HCT116 (cell line): ENCODE data around the gene LRRTM4. TPM values are rescaled to one million over a fixed set of nuclear protein-coding genes. Genes with fewer than 3 reads are reported as not detected.

Source experiments
- ATAC-seq: fragments of 200-7000 bp; cut with Tn5 transposase; 2 replicates; pipeline ENCODE4 v1.9.1; 2020; ENCODE audit warnings: mild to moderate bottlenecking, moderate library complexity
- BruUV-seq: library from RNA; stranded (reverse); fragments of 400-500 nt; replicated peaks from 2 replicates; lab custom pipeline; 2021; lab: Mats Ljungman, UMichigan
- CTCF ChIA-PET: fragments of 300-600 bp; sonication (Branson Sonifier 250); formaldehyde crosslinking; loops from one replicate; lab custom pipeline; 2021; ENCODE audit warnings: antibody characterized with exemption; lab: Charles Lee
- POLR2A ChIA-PET: fragments of 300-600, 350-600 bp; sonication (Branson Sonifier 250); formaldehyde crosslinking; loops from one replicate; lab custom pipeline; 2021; ENCODE audit warnings: antibody characterized with exemption; lab: Charles Lee
- RAD21 ChIA-PET, 2 experiments: fragments of 300-600 bp; sonication (Branson Sonifier 250); formaldehyde crosslinking; loops; one replicate each; lab custom pipeline; 2023; ENCODE audit warnings: low total read pairs in 2 of 2; ENCODE audit not compliant: uncharacterized antibody in 2 of 2, unreplicated experiment in 2 of 2, low non-redundant PET in 1 of 2; lab: Charles Lee
- DNase-seq: peaks from one replicate; pipeline ENCODE4 v3.0.0-alpha.2; 2010; ENCODE audit warnings: low read depth, low spot score
- H2AFZ ChIP-seq: fragments of 200-600 bp; shearing (Covaris generic), sonication (generic); 2 replicates; pipeline ENCODE4 v1.6.1; 2017; ENCODE audit warnings: low read depth, mixed run types, mixed read lengths, antibody characterized with exemption, low read length; ENCODE audit not compliant: poor library complexity, severe bottlenecking
- H3K27ac ChIP-seq: 2 replicates; pipeline ENCODE4 v1.5.1; 2012; ENCODE audit warnings: low read depth, low read length
- H3K27me3 ChIP-seq: fragments of 200-600 bp; sonication (generic); 2 replicates; pipeline ENCODE4 v1.6.1; 2016; ENCODE audit warnings: mixed run types, low read length, mixed read lengths; ENCODE audit not compliant: insufficient read depth
- H3K36me3 ChIP-seq, 2 experiments: fragments of 200-500 bp in 1 of 2; fragments of 200-600 bp in 1 of 2; sonication (Bioruptor generic) in 1 of 2; sonication (generic) in 1 of 2; 2 replicates each; pipeline versions ENCODE4 v1.5.1 to v1.6.1; 2014 to 2016; ENCODE audit warnings: low read length in 2 of 2, inconsistent platforms in 1 of 2, mixed read lengths in 1 of 2, mixed run types in 1 of 2; ENCODE audit not compliant: insufficient read depth in 2 of 2, control insufficient read depth in 1 of 2
- H3K4me1 ChIP-seq, 2 experiments: fragments of 200-600 bp in 1 of 2; sonication (generic) in 1 of 2; 2 replicates each; pipeline versions ENCODE4 v1.5.1 to v1.6.1; 2012 to 2017; ENCODE audit warnings: low read length in 2 of 2, inconsistent platforms in 1 of 2, mild to moderate bottlenecking in 1 of 2, mixed read lengths in 1 of 2, mixed run types in 1 of 2, moderate library complexity in 1 of 2; ENCODE audit not compliant: insufficient read depth in 2 of 2, control insufficient read depth in 1 of 2
- H3K4me2 ChIP-seq: fragments of 200-600 bp; sonication (generic); 2 replicates; pipeline ENCODE4 v1.6.1; 2017; ENCODE audit warnings: mixed run types, low read length, mixed read lengths
- H3K4me3 ChIP-seq, 2 experiments: fragments of 200-600 bp in 1 of 2; sonication (generic) in 1 of 2; replicated peaks in 1 of 2; 2 replicates each; pipeline ENCODE4 v1.5.1; 2011 to 2016; ENCODE audit warnings: low read length in 2 of 2, control low read depth in 1 of 2, low read depth in 1 of 2, mild to moderate bottlenecking in 1 of 2, mixed read lengths in 1 of 2, mixed run types in 1 of 2
- H3K79me2 ChIP-seq: fragments of 200-600 bp; sonication (generic); 2 replicates; pipeline ENCODE4 v1.6.1; 2017; ENCODE audit warnings: mild to moderate bottlenecking, mixed run types, low read length, moderate library complexity, mixed read lengths; ENCODE audit not compliant: insufficient read depth
- H3K9ac ChIP-seq: fragments of 200-600 bp; sonication (generic); 2 replicates; pipeline ENCODE4 v1.6.1; 2016; ENCODE audit warnings: low read length, mixed read lengths
- H3K9me2 ChIP-seq: fragments of 200-600 bp; sonication (generic), shearing (Covaris generic); 2 replicates; pipeline ENCODE4 v1.6.1; 2017; ENCODE audit warnings: mixed run types, mild to moderate bottlenecking, moderate library complexity; ENCODE audit not compliant: insufficient read depth
- H3K9me3 ChIP-seq, 2 experiments: fragments of 200-500 bp in 1 of 2; fragments of 200-600 bp in 1 of 2; sonication (Bioruptor generic) in 1 of 2; sonication (generic) in 1 of 2; 2 replicates each; pipeline ENCODE4 v1.6.1; 2014 to 2017; ENCODE audit warnings: low read length in 2 of 2, mixed read lengths in 2 of 2, inconsistent platforms in 1 of 2, low read depth in 1 of 2, mild to moderate bottlenecking in 1 of 2, mixed run types in 1 of 2, moderate library complexity in 1 of 2; ENCODE audit not compliant: control insufficient read depth in 1 of 2, insufficient read depth in 1 of 2
- H4K20me1 ChIP-seq: fragments of 200-600 bp; sonication (generic), shearing (Covaris generic); 2 replicates; pipeline ENCODE4 v1.6.1; 2017; ENCODE audit warnings: mixed run types, mild to moderate bottlenecking, moderate library complexity; ENCODE audit not compliant: insufficient read depth
- CBX3 ChIP-seq: IDR thresholded peaks from 2 replicates; pipeline ENCODE4 v1.6.1; 2012; ENCODE audit warnings: low read depth
- CEBPB ChIP-seq: IDR thresholded peaks from 2 replicates; pipeline ENCODE4 v1.6.1; 2012; ENCODE audit warnings: low read depth
- CTCF ChIP-seq, 3 experiments: fragments of 200-600 bp in 1 of 3; sonication (generic) in 1 of 3; IDR thresholded peaks in 2 of 3; conservative IDR thresholded peaks in 1 of 3; 2 replicates each; pipeline ENCODE4 v1.5.1; 2012 to 2017; ENCODE audit warnings: low read depth in 2 of 3, low read length in 2 of 3, antibody characterized with exemption in 1 of 3, borderline replicate concordance in 1 of 3, control low read depth in 1 of 3, mild to moderate bottlenecking in 1 of 3, mixed read lengths in 1 of 3, mixed run types in 1 of 3, moderate library complexity in 1 of 3; ENCODE audit not compliant: insufficient read depth in 1 of 3
- EGR1 ChIP-seq: IDR thresholded peaks from 2 replicates; pipeline ENCODE4 v1.6.1; 2012; ENCODE audit warnings: low read depth
- ELF1 ChIP-seq: IDR thresholded peaks from 2 replicates; pipeline ENCODE4 v1.6.1; 2012; ENCODE audit warnings: low read depth, borderline replicate concordance
- EZH2 ChIP-seq: fragments of 200-600 bp; sonication (generic); IDR thresholded peaks from 2 replicates; pipeline ENCODE4 v1.6.1; 2017; ENCODE audit warnings: antibody characterized with exemption, mixed run types
- EZH2phosphoT487 ChIP-seq: fragments of 200-600 bp; IDR thresholded peaks from 2 replicates; pipeline ENCODE4 v1.6.1; 2018; ENCODE audit warnings: antibody characterized with exemption, borderline replicate concordance
- FOSL1 ChIP-seq: IDR thresholded peaks from 2 replicates; pipeline ENCODE4 v1.6.1; 2012; ENCODE audit warnings: low read depth
- JUND ChIP-seq: IDR thresholded peaks from 2 replicates; pipeline ENCODE4 v1.6.1; 2012
- POLR2A ChIP-seq: IDR thresholded peaks from 2 replicates; pipeline ENCODE4 v1.7.0; 2011; ENCODE audit warnings: borderline replicate concordance; ENCODE audit not compliant: insufficient read depth, insufficient read length; ENCODE audit errors: extremely low read depth
- POLR2AphosphoS5 ChIP-seq: IDR thresholded peaks from 2 replicates; pipeline ENCODE4 v1.6.1; 2011; ENCODE audit warnings: mild to moderate bottlenecking, low read depth, low read length, moderate library complexity
- RAD21 ChIP-seq: IDR thresholded peaks from 2 replicates; pipeline ENCODE4 v1.6.1; 2012; ENCODE audit warnings: low read depth, mild to moderate bottlenecking
- SP1 ChIP-seq: IDR thresholded peaks from 2 replicates; pipeline ENCODE4 v1.6.1; 2012; ENCODE audit warnings: low read depth
- SRF ChIP-seq: IDR thresholded peaks from 2 replicates; pipeline ENCODE4 v1.6.1; 2012; ENCODE audit warnings: low read depth
- YY1 ChIP-seq: IDR thresholded peaks from 2 replicates; pipeline ENCODE4 v1.6.1; 2011; ENCODE audit warnings: low read length, low read depth, moderate library complexity, mild to moderate bottlenecking; ENCODE audit not compliant: insufficient replicate concordance; ENCODE audit errors: extremely low read depth
- ZNF274 ChIP-seq: fragments of 200-500 bp; sonication (Bioruptor generic); IDR thresholded peaks from 2 replicates; pipeline ENCODE4 v1.6.1; 2014; ENCODE audit warnings: mild to moderate bottlenecking, low read depth, low read length, inconsistent platforms
- intact Hi-C: fragments of 100-400 bp; cut with micrococcal nuclease; formaldehyde crosslinking; loops from 2 replicates; pipeline ENCODE4 v1.10.0; 2022
- total RNA-seq: library from RNA; stranded (reverse); gene quantifications from one replicate; pipeline ENCODE4 v1.2.1, GENCODE V29; 2021; ENCODE audit not compliant: unreplicated experiment
- TF ChIP-seq, protein P1 (sequence below): IDR thresholded peaks from 2 replicates; pipeline ENCODE4 v1.6.1; 2011; ENCODE audit warnings: mild to moderate bottlenecking, low read length, moderate library complexity; ENCODE audit not compliant: insufficient replicate concordance; ENCODE audit errors: extremely low read depth

Gene LRRTM4
- total RNA-seq, 1 experiment from 2014 or later, result 0.25 TPM

DNA sequence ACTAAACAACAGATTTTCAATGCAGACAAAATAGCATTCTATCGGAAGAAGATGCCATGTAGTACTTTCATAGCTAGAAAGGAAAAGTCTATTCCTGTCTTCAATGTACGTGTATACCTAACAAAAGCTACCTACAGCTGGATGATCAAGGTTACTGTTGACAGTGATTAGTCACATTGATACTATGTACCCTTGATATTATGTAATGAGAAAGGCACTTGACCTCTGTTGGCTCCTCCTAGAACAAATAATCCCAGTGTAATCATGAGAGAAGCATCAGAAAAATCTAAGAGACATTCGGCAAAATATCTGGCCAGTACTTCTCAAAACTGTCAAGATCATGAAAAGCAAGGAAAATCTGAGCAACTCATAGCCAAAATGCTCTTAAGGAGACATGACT lies 44.4 kb upstream of the LRRTM4 start:
- H3K4me3 ChIP-seq, result no peak overlapping the region
- no peak overlapping the region for H3K4me2 ChIP-seq
- BruUV-seq, result no TSS peak
- H3K9ac ChIP-seq, result no peak overlapping the region
- ChIA-PET POLR2A (no interaction called here), CTCF (no interaction called here)
- TF ChIP-seq JUND (no peak), CTCF (IDR thresholded peaks at IDR 0.05 in 2 of 3, conservative IDR thresholded peaks at IDR 0.05 in 1 of 3; ENCODE audit: borderline replicate concordance in 1 of 3, insufficient read depth in 1 of 3, low read depth in 2 of 3, low read length in 2 of 3) (no peak), YY1 (no peak), EZH2 (no peak), RAD21 (no peak), FOSL1 (no peak), SRF (no peak), EZH2phosphoT487 (no peak), ELF1 (no peak), SP1 (no peak), POLR2AphosphoS5 (no peak), EGR1 (no peak), CBX3 (no peak), POLR2A (no peak), ZNF274 (no peak), CEBPB (no peak)
- TF ChIP-seq, protein P1, sequence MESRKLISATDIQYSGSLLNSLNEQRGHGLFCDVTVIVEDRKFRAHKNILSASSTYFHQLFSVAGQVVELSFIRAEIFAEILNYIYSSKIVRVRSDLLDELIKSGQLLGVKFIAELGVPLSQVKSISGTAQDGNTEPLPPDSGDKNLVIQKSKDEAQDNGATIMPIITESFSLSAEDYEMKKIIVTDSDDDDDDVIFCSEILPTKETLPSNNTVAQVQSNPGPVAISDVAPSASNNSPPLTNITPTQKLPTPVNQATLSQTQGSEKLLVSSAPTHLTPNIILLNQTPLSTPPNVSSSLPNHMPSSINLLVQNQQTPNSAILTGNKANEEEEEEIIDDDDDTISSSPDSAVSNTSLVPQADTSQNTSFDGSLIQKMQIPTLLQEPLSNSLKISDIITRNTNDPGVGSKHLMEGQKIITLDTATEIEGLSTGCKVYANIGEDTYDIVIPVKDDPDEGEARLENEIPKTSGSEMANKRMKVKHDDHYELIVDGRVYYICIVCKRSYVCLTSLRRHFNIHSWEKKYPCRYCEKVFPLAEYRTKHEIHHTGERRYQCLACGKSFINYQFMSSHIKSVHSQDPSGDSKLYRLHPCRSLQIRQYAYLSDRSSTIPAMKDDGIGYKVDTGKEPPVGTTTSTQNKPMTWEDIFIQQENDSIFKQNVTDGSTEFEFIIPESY, result no peak
- TF ChIP-seq, all 23 proteins: peak for 0
- ATAC-seq (no peak), DNase-seq (no peak)
- Histone ChIP-seq H3K27ac (no peak overlapping the region), H3K4me1 (no peaks in the 10 kb centered on the region), H3K36me3 (no peaks in the 10 kb centered on the region), H3K27me3 (no peaks in the 10 kb centered on the region), H4K20me1 (no peaks in the 10 kb centered on the region), H3K79me2 (no peaks in the 10 kb centered on the region), H2AFZ (no peak overlapping the region), H3K9me3 (peaks cover 16 to 18% of the 10 kb centered on the region in 2 experiments; a peak in 2 of 4 replicates), H3K9me2 (no peaks in the 10 kb centered on the region)
- intact Hi-C loops, result no loop called here
- RAD21 ChIA-PET, result no interaction called here
